Measurements from ENCODE around the gene GALNT3.

GALNT3 gene

DNA sequence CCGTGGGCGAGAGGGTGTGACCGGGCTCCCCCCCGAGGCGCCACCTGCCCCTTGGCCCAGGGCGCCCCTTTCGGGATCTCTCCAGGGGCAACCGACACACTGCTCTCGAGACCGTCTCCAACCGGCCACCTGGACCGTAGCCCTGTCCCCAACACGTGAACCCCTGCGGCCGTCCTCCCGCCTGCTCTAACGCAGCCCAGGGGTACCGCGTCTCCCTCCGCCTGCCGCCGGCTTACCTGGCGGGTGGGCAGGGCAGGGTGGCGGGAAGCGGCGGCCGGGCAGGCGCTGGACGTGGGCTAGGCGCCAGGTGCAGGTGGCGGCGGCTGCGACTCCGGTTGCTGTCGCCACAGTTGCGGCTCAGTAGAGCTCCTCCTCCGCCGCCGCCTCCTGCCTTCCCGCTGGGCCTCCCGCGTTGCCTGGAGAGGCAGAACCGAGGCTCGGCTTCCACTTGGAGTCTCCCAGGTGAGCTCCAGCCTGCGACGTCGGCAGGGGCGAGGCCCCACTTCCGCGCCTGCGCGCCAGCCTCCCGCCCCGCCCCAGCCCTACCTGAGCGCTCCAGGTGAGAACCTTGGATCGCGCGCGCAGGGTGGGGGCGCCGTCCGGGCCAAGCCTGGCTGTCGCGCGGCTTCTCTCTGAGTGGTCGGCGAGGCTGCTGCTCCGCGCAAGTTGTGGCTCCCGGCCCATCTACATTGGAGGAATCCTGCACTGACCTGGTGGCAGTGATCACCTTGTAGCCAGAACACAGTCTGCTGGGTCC, at the start of gene GALNT3:
TSS of gene GALNT3 (minus strand) at position 469 of the 757 bp plus-strand sequence. CDS start 23,547 bp downstream, outside the sequence.
- DNase-seq, result peak; percentile 28

- DNase-seq, result no peak
Observed at GRCh38 chr2:165843351-165843750, 49.3 kb upstream of the GALNT3 start.

DNA sequence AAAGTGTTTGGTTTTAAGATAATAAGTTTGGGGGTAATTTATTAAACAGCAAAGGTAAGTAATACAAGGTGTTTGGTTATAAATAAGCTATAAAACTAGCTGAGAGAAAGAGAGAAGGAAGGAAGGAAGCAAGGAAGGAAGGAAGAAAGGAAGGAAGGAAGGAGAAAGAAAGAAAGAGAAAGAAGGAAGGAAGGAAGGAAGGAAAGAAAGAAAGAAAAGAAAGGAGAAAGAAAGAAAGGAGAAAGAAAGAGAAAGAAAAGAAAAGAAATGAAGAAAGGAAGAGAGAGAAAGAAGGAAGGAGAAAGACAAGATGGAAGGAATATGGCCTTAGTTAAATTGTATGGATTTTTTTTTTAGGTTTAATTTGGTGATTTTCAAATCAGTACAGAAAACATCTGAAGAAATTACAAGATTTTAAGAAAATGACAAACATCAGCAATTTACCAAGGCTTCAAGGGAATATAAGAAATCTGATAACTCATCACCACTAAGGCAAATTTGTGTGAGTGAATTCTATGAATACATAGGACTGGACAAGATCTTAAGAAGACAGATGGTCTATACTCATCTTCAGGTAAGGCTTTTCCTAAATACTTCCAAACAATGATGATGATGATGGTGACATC, 46.4 kb upstream of the GALNT3 start:
- no peak for DNase-seq

DNA sequence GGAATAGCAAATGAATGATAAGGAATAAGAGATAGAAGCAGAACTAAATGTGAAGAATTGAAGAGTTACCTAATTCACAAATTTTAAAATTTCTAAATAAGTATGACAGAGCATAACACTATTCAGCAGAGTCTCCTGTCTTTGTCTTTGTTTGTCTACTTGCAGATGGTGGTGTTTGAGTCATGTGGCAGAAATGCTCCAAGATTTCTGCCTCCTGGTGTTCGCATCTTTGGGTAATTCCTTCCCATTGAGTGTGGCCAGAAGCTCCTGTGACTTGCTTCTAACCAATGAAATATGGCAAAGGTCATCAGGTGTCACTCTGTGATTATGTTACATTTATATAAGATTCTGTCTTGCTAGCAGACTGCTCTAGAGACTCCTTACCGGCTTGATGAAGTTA, 45.6 kb upstream of the GALNT3 start:
- no peak for DNase-seq

GRCh38 chr2:165837122-165837521, 43.1 kb upstream of the GALNT3 start:
- DNase-seq, result no peak

DNA sequence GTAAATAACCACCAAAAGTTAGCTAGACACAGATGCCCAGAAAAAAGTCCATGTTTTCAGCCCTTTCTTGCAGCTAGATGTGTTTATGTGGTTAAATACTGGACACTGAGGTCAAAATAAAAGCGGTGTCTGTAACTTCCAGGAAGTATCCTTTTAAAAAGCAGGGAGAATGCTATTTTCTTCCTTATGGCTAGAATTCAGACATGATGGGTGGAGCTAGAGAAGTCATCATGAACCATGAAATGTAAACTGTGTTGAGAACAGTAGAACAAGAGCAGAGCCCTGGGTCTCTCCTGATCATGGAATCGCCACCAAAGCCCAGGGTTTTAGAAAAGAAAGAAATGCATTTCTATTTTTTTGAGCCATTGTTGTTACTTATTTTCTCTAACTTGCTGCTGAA, 41.3 kb upstream of the GALNT3 start:
- no peak for DNase-seq

- DNase-seq, result no peak
Observed at GRCh38 chr2:165833156-165833555, 39.1 kb upstream of the GALNT3 start.

- DNase-seq, result no peak
Observed at GRCh38 chr2:165827921-165828276, 33.9 kb upstream of the GALNT3 start.

DNA sequence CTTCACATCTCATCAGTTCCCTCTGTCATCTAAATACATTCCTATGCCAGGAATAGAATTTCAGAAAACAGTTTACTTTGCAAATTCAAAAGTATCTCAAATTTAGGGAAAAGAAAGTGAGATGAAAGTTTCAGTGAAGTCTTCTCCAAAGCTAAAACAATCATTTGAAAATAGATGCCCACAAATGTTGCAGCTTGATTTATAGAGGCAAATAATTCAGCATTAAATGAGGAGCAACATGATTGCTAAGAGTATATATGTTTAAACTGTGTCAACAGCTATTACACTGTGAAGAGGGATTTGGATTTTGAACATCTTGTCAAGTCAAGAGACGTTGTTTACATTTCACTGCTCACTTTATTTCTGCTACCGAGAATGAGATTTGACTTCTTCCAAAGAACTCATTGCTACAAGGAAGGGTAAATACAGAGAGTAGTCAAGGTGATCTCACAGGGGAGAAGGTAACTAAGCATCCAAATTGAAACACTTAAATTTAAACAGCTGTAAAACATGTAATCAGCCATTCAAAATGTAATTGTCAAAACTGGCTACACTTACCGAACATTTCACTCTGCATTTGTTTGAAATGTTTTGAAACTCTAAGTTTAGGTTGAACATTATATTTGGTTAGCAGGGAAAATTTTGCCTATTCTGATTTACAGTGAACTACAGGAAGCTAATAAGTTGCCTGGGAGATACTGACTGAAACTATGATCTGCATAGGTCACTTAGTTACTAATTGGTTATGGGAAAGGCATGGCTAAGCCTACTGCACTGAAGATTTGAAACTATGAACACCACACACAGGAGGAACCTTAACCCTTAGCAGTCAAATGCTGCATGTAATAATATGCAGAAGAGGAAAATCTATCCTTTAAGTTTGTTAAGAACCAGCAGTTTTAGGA, 33.2 kb upstream of the GALNT3 start:
- no peak for DNase-seq

DNA sequence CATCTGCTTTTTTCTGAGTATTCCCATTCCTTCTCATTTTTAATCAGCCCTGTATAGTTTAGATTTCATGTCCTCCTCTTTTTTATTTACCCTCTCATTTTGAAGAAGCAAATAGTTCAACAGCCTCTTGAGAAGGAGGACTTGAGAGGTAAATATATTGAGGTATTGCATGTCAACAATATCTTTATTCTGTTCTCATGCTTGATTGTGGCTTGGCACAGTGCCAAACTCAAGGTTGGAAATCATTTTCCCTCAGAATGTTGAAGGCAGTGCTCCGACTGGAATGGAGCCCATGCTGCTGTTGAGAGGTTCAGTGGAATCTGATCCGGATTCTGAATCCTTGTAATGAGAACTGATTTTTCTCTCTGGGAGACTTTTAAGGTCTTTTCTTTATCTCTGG, 31.0 kb upstream of the GALNT3 start:
- DNase-seq, result peak; percentile 71

GRCh38 chr2:165820296-165820695, 26.2 kb upstream of the GALNT3 start:
- no peak for DNase-seq

GRCh38 chr2:165818920-165819319, 24.9 kb upstream of the GALNT3 start:
- no peak for DNase-seq

GRCh38 chr2:165815299-165816141, 21.5 kb upstream of the GALNT3 start:
- no peak for DNase-seq

DNA sequence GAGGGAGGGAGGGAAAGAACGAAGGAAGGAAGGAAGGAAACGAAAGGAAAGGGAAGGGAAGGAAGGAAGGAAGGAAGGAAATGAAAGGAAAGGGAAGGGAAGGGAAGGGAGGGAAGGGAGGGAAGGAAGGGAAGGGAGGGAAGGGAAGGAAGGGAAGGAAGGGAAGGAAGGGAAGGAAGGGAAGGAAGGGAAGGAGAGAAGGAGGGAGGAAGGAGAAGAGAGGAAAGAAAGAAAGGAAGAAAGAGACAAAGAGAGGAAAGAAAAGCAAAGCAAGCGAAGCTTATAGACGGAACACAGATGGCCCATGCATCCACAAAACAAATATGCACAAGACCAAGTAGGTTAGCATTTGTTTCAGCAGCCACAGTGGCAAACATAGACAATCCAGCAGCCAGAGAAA, 20.4 kb upstream of the GALNT3 start:
- DNase-seq, result no peak

DNA sequence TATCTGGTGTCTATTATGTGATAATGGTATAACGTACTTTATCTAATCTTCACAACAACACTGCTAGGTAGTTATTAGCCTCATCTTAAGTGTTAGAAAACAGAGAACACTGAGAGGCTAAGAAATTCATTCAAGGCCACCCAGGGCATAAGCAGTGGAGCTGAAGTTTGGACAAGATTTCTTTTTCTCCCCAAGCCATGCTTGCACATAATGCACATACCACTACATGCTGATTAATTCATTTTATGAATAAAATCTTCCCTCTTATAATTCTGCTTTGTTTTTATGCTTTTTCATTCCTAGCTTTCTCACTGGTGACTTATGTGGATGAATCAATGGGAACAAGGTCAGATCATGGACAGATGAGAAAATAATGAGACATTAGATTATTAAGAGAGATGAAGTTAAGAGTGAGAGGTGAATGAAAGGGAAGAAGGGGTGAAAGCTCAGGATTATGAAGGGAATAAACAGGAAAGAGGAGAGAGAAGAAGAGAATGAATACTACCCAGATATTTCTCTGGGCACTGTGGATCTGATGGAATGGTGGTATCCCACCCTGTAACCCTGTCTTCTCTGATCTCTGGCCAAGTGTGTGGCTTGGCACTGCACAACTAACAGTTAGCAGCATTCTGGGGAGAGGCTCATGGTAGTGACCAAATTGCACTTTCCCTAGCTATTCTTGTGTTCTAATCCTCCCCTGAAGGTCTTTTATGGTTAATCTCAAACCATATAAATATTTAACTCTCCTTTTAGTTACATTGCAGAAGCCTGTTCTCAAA, 17.7 kb upstream of the GALNT3 start:
- DNase-seq, result no peak

- no peak for DNase-seq
Observed at GRCh38 chr2:165810418-165810817, 16.4 kb upstream of the GALNT3 start.

DNA sequence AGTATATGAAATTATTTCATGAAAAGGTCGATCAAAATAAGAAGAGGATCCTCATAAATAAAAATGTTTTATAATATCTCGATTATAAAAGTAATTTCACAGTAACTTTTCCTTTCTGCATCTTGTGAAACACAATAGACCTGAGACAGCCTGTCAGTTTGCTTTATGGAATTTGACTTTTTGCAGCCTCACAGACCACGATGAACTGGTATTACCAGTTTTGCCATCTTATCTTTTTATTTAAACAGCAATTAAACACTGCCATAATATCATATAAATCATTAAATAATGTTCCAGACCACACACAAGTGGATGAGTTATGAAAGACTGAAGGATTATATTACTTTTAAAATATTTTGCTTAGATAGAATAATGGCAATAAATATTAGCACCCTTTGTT, 10.7 kb upstream of the GALNT3 start:
- DNase-seq, result no peak

GRCh38 chr2:165803123-165803760, 9.2 kb upstream of the GALNT3 start:
- no peak for DNase-seq

- DNase-seq, result no peak
Observed at GRCh38 chr2:165801176-165801575, 7.1 kb upstream of the GALNT3 start.

DNA sequence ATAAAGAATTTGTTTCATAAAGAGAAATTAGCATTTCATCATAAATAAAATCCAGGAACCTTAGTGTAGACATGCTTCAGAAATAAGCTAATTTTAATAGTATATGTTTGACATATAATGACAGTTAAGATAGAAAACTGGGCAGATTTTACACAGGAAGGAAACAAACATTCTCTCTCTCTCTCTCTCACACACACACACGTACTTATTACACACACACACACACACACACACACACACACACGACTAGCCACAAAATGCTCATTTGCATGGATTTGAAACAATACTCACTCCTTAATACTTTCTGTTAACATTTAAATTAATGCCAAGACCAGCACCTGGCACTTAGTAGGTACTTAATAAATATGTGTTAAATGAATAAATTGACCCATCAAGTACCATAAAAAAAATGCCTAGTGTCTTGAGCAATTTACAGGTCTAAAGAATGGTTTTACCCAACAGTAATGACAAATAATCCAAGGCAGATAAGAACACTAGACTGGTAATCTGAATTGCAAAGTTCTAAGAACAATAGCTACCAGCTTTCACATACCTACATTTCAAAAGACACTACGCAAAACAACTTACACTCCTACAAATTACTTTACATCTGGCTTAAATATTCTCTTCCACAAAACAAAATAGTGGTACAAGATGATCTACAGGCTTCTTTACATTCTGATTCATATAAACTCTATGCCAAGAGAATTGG, 2.9 kb upstream of the GALNT3 start:
- no peak for DNase-seq

DNA sequence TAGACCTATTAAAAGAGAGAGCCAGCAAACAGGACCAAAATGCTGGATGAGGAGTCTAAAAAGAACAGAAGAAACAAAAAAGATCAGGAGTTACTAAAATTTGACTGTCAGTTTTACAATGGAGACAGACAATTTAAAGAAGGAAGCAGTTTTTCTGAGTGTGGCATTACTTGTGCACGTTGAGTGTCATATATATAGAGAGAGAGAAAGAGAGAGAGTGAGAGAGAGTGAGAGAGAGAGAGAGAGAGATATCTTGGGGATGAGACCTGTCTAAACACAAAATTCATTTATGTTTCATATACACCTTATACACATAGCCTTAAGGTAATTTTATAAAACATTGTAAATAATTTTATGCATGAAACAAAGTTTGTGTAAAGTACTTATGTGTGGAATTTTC, 2.1 kb upstream of the GALNT3 start:
- no peak for DNase-seq

Data from NCI-H1092 (cell line).